H1 (cell line): ENCODE results near the gene ATG2B. TPM values are rescaled to one million over a fixed set of nuclear protein-coding genes. Genes with fewer than 3 reads are reported as not detected.
A peak's percentile ranks its signal among the peaks of the same experiment; 100 is the strongest.

Experiments used
- CTCF ChIA-PET: fragments of 300-600 bp; sonication (Branson Sonifier 250); formaldehyde crosslinking; loops from one replicate; lab custom pipeline; 2021; ENCODE audit not compliant: partially characterized antibody; lab: Charles Lee
- POLR2A ChIA-PET: fragments of 300-600 bp; sonication (Branson Sonifier 250); formaldehyde crosslinking; loops from one replicate; lab custom pipeline; 2021; ENCODE audit warnings: inconsistent platforms; ENCODE audit not compliant: partially characterized antibody; lab: Charles Lee
- DNase-seq, 2 experiments: peaks; one replicate each; pipeline versions ENCODE4 v3.0.0 to v3.0.0-alpha.2; 2010 to 2022; ENCODE audit warnings: low spot score in 2 of 2, low read depth in 1 of 2, mixed read lengths in 1 of 2
- FAIRE-seq: peaks from 2 replicates; lab custom pipeline; 2011; peaks lifted over from hg19 to GRCh38; lab: Jason Lieb, UNC
- H2AFZ ChIP-seq: 2 replicates; pipeline ENCODE4 v1.8.1; 2012; ENCODE audit warnings: low read length, inconsistent platforms
- H2AK5ac ChIP-seq: 2 replicates; pipeline ENCODE4 v1.6.1; 2013; ENCODE audit warnings: low read depth, low read length
- H2BK120ac ChIP-seq: replicated peaks from 2 replicates; pipeline ENCODE3; 2013; ENCODE audit warnings: low read depth, low read length, inconsistent platforms
- H2BK12ac ChIP-seq: 2 replicates; pipeline ENCODE4 v1.6.1; 2013; ENCODE audit warnings: low read depth, low read length
- H2BK15ac ChIP-seq: 2 replicates; pipeline ENCODE4 v1.6.1; 2013; ENCODE audit warnings: low read length
- H2BK20ac ChIP-seq: 2 replicates; pipeline ENCODE4 v1.6.1; 2013; ENCODE audit warnings: low read length
- H2BK5ac ChIP-seq: 2 replicates; pipeline ENCODE4 v1.6.1; 2013; ENCODE audit warnings: low read depth, low read length
- H3K14ac ChIP-seq: 2 replicates; pipeline ENCODE4 v1.6.1; 2013; ENCODE audit warnings: inconsistent platforms; ENCODE audit not compliant: insufficient read length
- H3K18ac ChIP-seq: 2 replicates; pipeline ENCODE4 v1.6.1; 2013; ENCODE audit warnings: low read length; ENCODE audit errors: extremely low read depth
- H3K23ac ChIP-seq: 2 replicates; pipeline ENCODE4 v1.6.1; 2013; ENCODE audit warnings: inconsistent platforms; ENCODE audit not compliant: insufficient read length
- H3K23me2 ChIP-seq: 2 replicates; pipeline ENCODE4 v1.6.1; 2013; ENCODE audit warnings: low read depth, low read length
- H3K27ac ChIP-seq: 2 replicates; pipeline ENCODE4 v1.6.1; 2011; ENCODE audit warnings: low read depth, low read length, inconsistent platforms
- H3K27me3 ChIP-seq, 4 experiments: replicated peaks in 1 of 4; 1 replicate in 1 of 4; 2 replicates in 3 of 4; pipeline versions ENCODE4 v1.6.1 to v1.8.1; 2011 to 2013; ENCODE audit warnings: low read length in 3 of 4, mild to moderate bottlenecking in 3 of 4, inconsistent platforms in 2 of 4, mixed read lengths in 2 of 4, moderate library complexity in 1 of 4; ENCODE audit not compliant: control insufficient read depth in 3 of 4, insufficient read depth in 3 of 4; ENCODE audit errors: extremely low read depth in 1 of 4
- H3K36me3 ChIP-seq, 4 experiments: 2 replicates each; pipeline versions ENCODE4 v1.6.1 to v1.8.1; 2011 to 2013; ENCODE audit warnings: mild to moderate bottlenecking in 4 of 4, low read length in 3 of 4, moderate library complexity in 2 of 4, control low read depth in 1 of 4, inconsistent platforms in 1 of 4; ENCODE audit not compliant: insufficient read depth in 4 of 4, control insufficient read depth in 2 of 4
- H3K4ac ChIP-seq: replicated peaks from 2 replicates; pipeline ENCODE3; 2013; ENCODE audit warnings: low read length, low read depth, mixed read lengths, inconsistent platforms; ENCODE audit not compliant: insufficient read length
- H3K4me1 ChIP-seq, 4 experiments: replicated peaks in 1 of 4; 1 replicate in 1 of 4; 2 replicates in 3 of 4; pipeline versions ENCODE4 v1.6.1 to v1.8.1; 2011 to 2013; ENCODE audit warnings: low read length in 3 of 4, inconsistent platforms in 2 of 4, mixed read lengths in 1 of 4; ENCODE audit not compliant: insufficient read depth in 4 of 4, control insufficient read depth in 3 of 4
- H3K4me2 ChIP-seq, 2 experiments: 2 replicates each; pipeline versions ENCODE4 v1.6.1 to v1.8.1; 2011 to 2013; ENCODE audit warnings: low read depth in 2 of 2, low read length in 2 of 2, control low read depth in 1 of 2, inconsistent platforms in 1 of 2, mild to moderate bottlenecking in 1 of 2; ENCODE audit not compliant: insufficient read depth in 1 of 2
- H3K4me3 ChIP-seq, 4 experiments: fragments of 200-600, 300-600 bp in 1 of 4; sonication (generic), shearing (Covaris generic), sonication (Bioruptor Twin) in 1 of 4; 2 replicates each; pipeline versions ENCODE4 v1.5.1 to v1.8.1; 2011 to 2016; ENCODE audit warnings: low read length in 4 of 4, low read depth in 3 of 4, control low read depth in 2 of 4, inconsistent platforms in 2 of 4, mild to moderate bottlenecking in 2 of 4, mixed read lengths in 1 of 4, moderate library complexity in 1 of 4; ENCODE audit not compliant: insufficient read depth in 2 of 4; ENCODE audit errors: extremely low read depth in 1 of 4
- H3K56ac ChIP-seq: replicated peaks from 2 replicates; pipeline ENCODE3; 2013; ENCODE audit warnings: low read depth, mild to moderate bottlenecking, mixed read lengths, low read length, inconsistent platforms; ENCODE audit not compliant: insufficient read length
- H3K79me1 ChIP-seq: 2 replicates; pipeline ENCODE4 v1.6.1; 2013; ENCODE audit warnings: low read depth, low read length, control low read depth
- H3K79me2 ChIP-seq, 2 experiments: 2 replicates each; pipeline versions ENCODE4 v1.6.1 to v1.8.1; 2012 to 2013; ENCODE audit warnings: low read length in 2 of 2, mild to moderate bottlenecking in 2 of 2, inconsistent platforms in 1 of 2; ENCODE audit not compliant: insufficient read depth in 2 of 2, control insufficient read depth in 1 of 2
- H3K9ac ChIP-seq, 4 experiments: replicated peaks in 1 of 4; 1 replicate in 1 of 4; 2 replicates in 3 of 4; pipeline versions ENCODE4 v1.6.1 to v1.8.1; 2011 to 2013; ENCODE audit warnings: low read depth in 3 of 4, low read length in 3 of 4, control low read depth in 2 of 4, mild to moderate bottlenecking in 2 of 4, moderate library complexity in 2 of 4, inconsistent platforms in 1 of 4; ENCODE audit errors: extremely low read depth in 1 of 4
- H3K9me3 ChIP-seq, 2 experiments: 2 replicates each; pipeline versions ENCODE4 v1.6.1 to v1.8.1; 2012 to 2013; ENCODE audit warnings: mild to moderate bottlenecking in 2 of 2, moderate library complexity in 2 of 2, control low read depth in 1 of 2, inconsistent platforms in 1 of 2, low read depth in 1 of 2, low read length in 1 of 2, mixed read lengths in 1 of 2; ENCODE audit not compliant: insufficient read depth in 2 of 2
- H4K20me1 ChIP-seq, 2 experiments: replicated peaks in 1 of 2; 2 replicates each; pipeline versions ENCODE3 to v1.8.1; 2011 to 2013; ENCODE audit warnings: inconsistent platforms in 2 of 2, low read length in 2 of 2, mild to moderate bottlenecking in 1 of 2; ENCODE audit not compliant: insufficient read depth in 2 of 2, control insufficient read depth in 1 of 2
- H4K5ac ChIP-seq: 2 replicates; pipeline ENCODE4 v1.6.1; 2013; ENCODE audit warnings: low read length, low read depth, mixed read lengths, inconsistent platforms; ENCODE audit not compliant: insufficient read length
- H4K8ac ChIP-seq: 2 replicates; pipeline ENCODE4 v1.8.0; 2013; ENCODE audit warnings: mild to moderate bottlenecking, moderate library complexity, low read length, inconsistent platforms; ENCODE audit not compliant: insufficient read depth; ENCODE audit errors: extremely low read depth
- H4K91ac ChIP-seq: replicated peaks from 2 replicates; pipeline ENCODE3; 2013; ENCODE audit warnings: low read length, mixed read lengths, inconsistent platforms; ENCODE audit not compliant: insufficient read length
- CEBPB ChIP-seq: IDR thresholded peaks from 2 replicates; pipeline ENCODE4 v1.6.1; 2012; ENCODE audit warnings: low read depth, low read length
- EZH2 ChIP-seq: fragments of 200-600 bp; sonication (generic); IDR thresholded peaks from 2 replicates; pipeline ENCODE4 v1.7.1; 2012; ENCODE audit warnings: low read depth, mild to moderate bottlenecking, moderate library complexity, low read length, inconsistent platforms; ENCODE audit not compliant: severe bottlenecking
- JUN ChIP-seq: IDR thresholded peaks from 2 replicates; pipeline ENCODE4 v1.6.1; 2011; ENCODE audit warnings: low read depth, mild to moderate bottlenecking, improper control_type of control experiment, low read length
- KDM5A ChIP-seq: fragments of 200-600 bp; IDR thresholded peaks from 2 replicates; pipeline ENCODE4 v1.7.1; 2012; ENCODE audit warnings: mild to moderate bottlenecking, low read length, inconsistent platforms, mixed read lengths
- RXRA ChIP-seq: IDR thresholded peaks from 2 replicates; pipeline ENCODE4 v1.6.1; 2011; ENCODE audit warnings: low read depth, mild to moderate bottlenecking, low read length, moderate library complexity; ENCODE audit not compliant: insufficient read depth
- SUZ12 ChIP-seq: fragments of 200-600 bp; sonication (generic); IDR thresholded peaks from 2 replicates; pipeline ENCODE4 v1.6.1; 2012; ENCODE audit warnings: mild to moderate bottlenecking, inconsistent platforms, low read length, moderate library complexity, mixed read lengths
- TAF1 ChIP-seq: IDR thresholded peaks from 2 replicates; pipeline ENCODE4 v1.6.1; 2011; ENCODE audit warnings: mild to moderate bottlenecking, low read depth, low read length
- WGBS, 2 experiments: shearing (Covaris generic) in 1 of 2; methylation state at CpG; one replicate each; pipeline versions ENCODE4 v1.1.6 to v1.1.7; 2013 to 2015; ENCODE audit warnings: low lambda C conversion rate in 2 of 2, mixed read lengths in 2 of 2, inconsistent platforms in 1 of 2, low coverage in 1 of 2, missing lambda C conversion rate in 1 of 2; ENCODE audit not compliant: insufficient replicate concordance in 2 of 2, insufficient coverage in 1 of 2, insufficient read length in 1 of 2; ENCODE audit errors: extremely low coverage in 1 of 2, missing lambda C conversion rate in 1 of 2; 5-methylcytosine and 5-hydroxymethylcytosine counted together
- polyA plus RNA-seq, 7 experiments: library from polyadenylated mRNA; depleted of rRNA in 3 of 7; stranded (reverse) in 5 of 7; unstranded in 2 of 7; fragments of >200 nt in 5 of 7; fragments of 200-250 nt in 2 of 7; gene quantifications; 1 replicate in 5 of 7; 2 replicates in 1 of 7; 4 replicates in 1 of 7; pipeline versions ENCODE4 v1.2.1 to v1.2.3, GENCODE V29; 2011 to 2013; ENCODE audit warnings: missing spikeins in 2 of 7, mixed read lengths in 2 of 7
- total RNA-seq: library from RNA; stranded (reverse); fragmentation: NEBNext Ultra II Directional; extraction: Animal tissue kit (Norgen Biotek cat#: 25700); gene quantifications from 2 replicates; pipeline ENCODE4 v1.2.1, GENCODE V29; 2021

Gene ATG2B
- total and polyA plus RNA-seq, 2 of the 8 experiments (the other 6 are each of a cell fraction or from before 2014, with no cell fraction given), result 4.6 to 14.4 TPM

- Histone ChIP-seq H3K27ac (no peak overlapping the region), H3K4me1 (peaks cover 0 to 3% (median 1%) of the 10 kb centered on the region in 4 experiments; a peak in 2 of 7 replicates)
- CTCF ChIA-PET, result interaction anchor here (0.7 to 2.5 kb wide), 4 partner anchors 29 to 190 kb away, joined by 3 to 10 read pairs (median 3); no protein-coding TSS in a partner anchor
- TF ChIP-seq EZH2 (no peak), TAF1 (no peak), SUZ12 (no peak), JUN (no peak), RXRA (no peak), CEBPB (no peak), KDM5A (no peak)
These were observed 117.2 kb downstream of the ATG2B start for GRCh38 chr14:96245710-96246538.

More at GRCh38 chr14:96245710-96246538, 117.2 kb downstream of the ATG2B start:
- Histone ChIP-seq H3K4me2 (no peak overlapping the region), H3K14ac (no peak overlapping the region), H3K18ac (no peak overlapping the region), H2BK15ac (no peak overlapping the region), H2BK5ac (no peak overlapping the region), H4K8ac (peak overlapping the region; percentile 1; the same call in 1 of the 2 replicates), H3K9me3 (peaks cover 3 to 12% of the 10 kb centered on the region in 2 experiments; a peak in 3 of 4 replicates), H3K79me2 (no peaks in the 10 kb centered on the region), H3K56ac (no peak overlapping the region), H3K79me1 (no peaks in the 10 kb centered on the region), H3K23ac (no peak overlapping the region), H2AK5ac (peak overlapping the region; percentile 54; the same call in 1 of the 2 replicates), H2BK20ac (no peak overlapping the region), H2BK12ac (no peak overlapping the region), H3K36me3 (no peaks in the 10 kb centered on the region), H4K91ac (no peak overlapping the region), H3K4me3 (no peak overlapping the region), H2BK120ac (no peak overlapping the region), H3K27me3 (no peaks in the 10 kb centered on the region), H2AFZ (no peak overlapping the region), H3K9ac (no peak overlapping the region), H3K23me2 (no peaks in the 10 kb centered on the region), H3K4ac (no peak overlapping the region), H4K5ac (no peak overlapping the region), H4K20me1 (no peaks in the 10 kb centered on the region)
- DNase-seq (no peak), FAIRE-seq (no peak)
- POLR2A ChIA-PET, result interaction anchor here (0.6 kb wide), 1 partner anchor 10 kb away, joined by 3 read pairs; no protein-coding TSS in a partner anchor
- WGBS, 2 experiments, result 81% methylated on average over 3 of the region's 3 CpGs; no CpG with 5 or more reads in 1 of the 2 experiments
